H1 (cell line): ENCODE data around the gene SLIT3. TPM values are rescaled to one million over a fixed set of nuclear protein-coding genes. Genes with fewer than 3 reads are reported as not detected.

Experiments
- CTCF ChIA-PET: fragments of 300-600 bp; sonication (Branson Sonifier 250); formaldehyde crosslinking; loops from one replicate; lab custom pipeline; 2021; ENCODE audit not compliant: partially characterized antibody; lab: Charles Lee
- POLR2A ChIA-PET: fragments of 300-600 bp; sonication (Branson Sonifier 250); formaldehyde crosslinking; loops from one replicate; lab custom pipeline; 2021; ENCODE audit warnings: inconsistent platforms; ENCODE audit not compliant: partially characterized antibody; lab: Charles Lee
- DNase-seq, 2 experiments: peaks; one replicate each; pipeline versions ENCODE4 v3.0.0 to v3.0.0-alpha.2; 2010 to 2022; ENCODE audit warnings: low spot score in 2 of 2, low read depth in 1 of 2, mixed read lengths in 1 of 2
- FAIRE-seq: peaks from 2 replicates; lab custom pipeline; 2011; peaks lifted over from hg19 to GRCh38; lab: Jason Lieb, UNC
- H2AFZ ChIP-seq: 2 replicates; pipeline ENCODE4 v1.8.1; 2012; ENCODE audit warnings: low read length, inconsistent platforms
- H2AK5ac ChIP-seq: 2 replicates; pipeline ENCODE4 v1.6.1; 2013; ENCODE audit warnings: low read depth, low read length
- H2BK120ac ChIP-seq: replicated peaks from 2 replicates; pipeline ENCODE3; 2013; ENCODE audit warnings: low read depth, low read length, inconsistent platforms
- H2BK12ac ChIP-seq: 2 replicates; pipeline ENCODE4 v1.6.1; 2013; ENCODE audit warnings: low read depth, low read length
- H2BK15ac ChIP-seq: 2 replicates; pipeline ENCODE4 v1.6.1; 2013; ENCODE audit warnings: low read length
- H2BK20ac ChIP-seq: 2 replicates; pipeline ENCODE4 v1.6.1; 2013; ENCODE audit warnings: low read length
- H2BK5ac ChIP-seq: 2 replicates; pipeline ENCODE4 v1.6.1; 2013; ENCODE audit warnings: low read depth, low read length
- H3K14ac ChIP-seq: 2 replicates; pipeline ENCODE4 v1.6.1; 2013; ENCODE audit warnings: inconsistent platforms; ENCODE audit not compliant: insufficient read length
- H3K18ac ChIP-seq: 2 replicates; pipeline ENCODE4 v1.6.1; 2013; ENCODE audit warnings: low read length; ENCODE audit errors: extremely low read depth
- H3K23ac ChIP-seq: 2 replicates; pipeline ENCODE4 v1.6.1; 2013; ENCODE audit warnings: inconsistent platforms; ENCODE audit not compliant: insufficient read length
- H3K23me2 ChIP-seq: 2 replicates; pipeline ENCODE4 v1.6.1; 2013; ENCODE audit warnings: low read depth, low read length
- H3K27ac ChIP-seq: 2 replicates; pipeline ENCODE4 v1.6.1; 2011; ENCODE audit warnings: low read depth, low read length, inconsistent platforms
- H3K27me3 ChIP-seq, 4 experiments: replicated peaks in 1 of 4; 1 replicate in 1 of 4; 2 replicates in 3 of 4; pipeline versions ENCODE4 v1.6.1 to v1.8.1; 2011 to 2013; ENCODE audit warnings: low read length in 3 of 4, mild to moderate bottlenecking in 3 of 4, inconsistent platforms in 2 of 4, mixed read lengths in 2 of 4, moderate library complexity in 1 of 4; ENCODE audit not compliant: control insufficient read depth in 3 of 4, insufficient read depth in 3 of 4; ENCODE audit errors: extremely low read depth in 1 of 4
- H3K36me3 ChIP-seq, 4 experiments: 2 replicates each; pipeline versions ENCODE4 v1.6.1 to v1.8.1; 2011 to 2013; ENCODE audit warnings: mild to moderate bottlenecking in 4 of 4, low read length in 3 of 4, moderate library complexity in 2 of 4, control low read depth in 1 of 4, inconsistent platforms in 1 of 4; ENCODE audit not compliant: insufficient read depth in 4 of 4, control insufficient read depth in 2 of 4
- H3K4ac ChIP-seq: replicated peaks from 2 replicates; pipeline ENCODE3; 2013; ENCODE audit warnings: low read length, low read depth, mixed read lengths, inconsistent platforms; ENCODE audit not compliant: insufficient read length
- H3K4me1 ChIP-seq, 4 experiments: replicated peaks in 1 of 4; 1 replicate in 1 of 4; 2 replicates in 3 of 4; pipeline versions ENCODE4 v1.6.1 to v1.8.1; 2011 to 2013; ENCODE audit warnings: low read length in 3 of 4, inconsistent platforms in 2 of 4, mixed read lengths in 1 of 4; ENCODE audit not compliant: insufficient read depth in 4 of 4, control insufficient read depth in 3 of 4
- H3K4me2 ChIP-seq, 2 experiments: 2 replicates each; pipeline versions ENCODE4 v1.6.1 to v1.8.1; 2011 to 2013; ENCODE audit warnings: low read depth in 2 of 2, low read length in 2 of 2, control low read depth in 1 of 2, inconsistent platforms in 1 of 2, mild to moderate bottlenecking in 1 of 2; ENCODE audit not compliant: insufficient read depth in 1 of 2
- H3K4me3 ChIP-seq, 4 experiments: fragments of 200-600, 300-600 bp in 1 of 4; sonication (generic), shearing (Covaris generic), sonication (Bioruptor Twin) in 1 of 4; 2 replicates each; pipeline versions ENCODE4 v1.5.1 to v1.8.1; 2011 to 2016; ENCODE audit warnings: low read length in 4 of 4, low read depth in 3 of 4, control low read depth in 2 of 4, inconsistent platforms in 2 of 4, mild to moderate bottlenecking in 2 of 4, mixed read lengths in 1 of 4, moderate library complexity in 1 of 4; ENCODE audit not compliant: insufficient read depth in 2 of 4; ENCODE audit errors: extremely low read depth in 1 of 4
- H3K56ac ChIP-seq: replicated peaks from 2 replicates; pipeline ENCODE3; 2013; ENCODE audit warnings: low read depth, mild to moderate bottlenecking, mixed read lengths, low read length, inconsistent platforms; ENCODE audit not compliant: insufficient read length
- H3K79me1 ChIP-seq: 2 replicates; pipeline ENCODE4 v1.6.1; 2013; ENCODE audit warnings: low read depth, low read length, control low read depth
- H3K79me2 ChIP-seq, 2 experiments: 2 replicates each; pipeline versions ENCODE4 v1.6.1 to v1.8.1; 2012 to 2013; ENCODE audit warnings: low read length in 2 of 2, mild to moderate bottlenecking in 2 of 2, inconsistent platforms in 1 of 2; ENCODE audit not compliant: insufficient read depth in 2 of 2, control insufficient read depth in 1 of 2
- H3K9ac ChIP-seq, 4 experiments: replicated peaks in 1 of 4; 1 replicate in 1 of 4; 2 replicates in 3 of 4; pipeline versions ENCODE4 v1.6.1 to v1.8.1; 2011 to 2013; ENCODE audit warnings: low read depth in 3 of 4, low read length in 3 of 4, control low read depth in 2 of 4, mild to moderate bottlenecking in 2 of 4, moderate library complexity in 2 of 4, inconsistent platforms in 1 of 4; ENCODE audit errors: extremely low read depth in 1 of 4
- H3K9me3 ChIP-seq, 2 experiments: 2 replicates each; pipeline versions ENCODE4 v1.6.1 to v1.8.1; 2012 to 2013; ENCODE audit warnings: mild to moderate bottlenecking in 2 of 2, moderate library complexity in 2 of 2, control low read depth in 1 of 2, inconsistent platforms in 1 of 2, low read depth in 1 of 2, low read length in 1 of 2, mixed read lengths in 1 of 2; ENCODE audit not compliant: insufficient read depth in 2 of 2
- H4K20me1 ChIP-seq, 2 experiments: replicated peaks in 1 of 2; 2 replicates each; pipeline versions ENCODE3 to v1.8.1; 2011 to 2013; ENCODE audit warnings: inconsistent platforms in 2 of 2, low read length in 2 of 2, mild to moderate bottlenecking in 1 of 2; ENCODE audit not compliant: insufficient read depth in 2 of 2, control insufficient read depth in 1 of 2
- H4K5ac ChIP-seq: 2 replicates; pipeline ENCODE4 v1.6.1; 2013; ENCODE audit warnings: low read length, low read depth, mixed read lengths, inconsistent platforms; ENCODE audit not compliant: insufficient read length
- H4K8ac ChIP-seq: 2 replicates; pipeline ENCODE4 v1.8.0; 2013; ENCODE audit warnings: mild to moderate bottlenecking, moderate library complexity, low read length, inconsistent platforms; ENCODE audit not compliant: insufficient read depth; ENCODE audit errors: extremely low read depth
- H4K91ac ChIP-seq: replicated peaks from 2 replicates; pipeline ENCODE3; 2013; ENCODE audit warnings: low read length, mixed read lengths, inconsistent platforms; ENCODE audit not compliant: insufficient read length
- KDM4A ChIP-seq: IDR thresholded peaks from one replicate; pipeline ENCODE4 v1.7.1; 2012; ENCODE audit warnings: low read depth, mild to moderate bottlenecking, moderate library complexity, low read length, inconsistent platforms; ENCODE audit not compliant: severe bottlenecking
- SIRT6 ChIP-seq: IDR thresholded peaks from one replicate; pipeline ENCODE4 v1.7.1; 2012; ENCODE audit warnings: low read length, inconsistent platforms
- WGBS, 2 experiments: shearing (Covaris generic) in 1 of 2; methylation state at CpG; one replicate each; pipeline versions ENCODE4 v1.1.6 to v1.1.7; 2013 to 2015; ENCODE audit warnings: low lambda C conversion rate in 2 of 2, mixed read lengths in 2 of 2, inconsistent platforms in 1 of 2, low coverage in 1 of 2, missing lambda C conversion rate in 1 of 2; ENCODE audit not compliant: insufficient replicate concordance in 2 of 2, insufficient coverage in 1 of 2, insufficient read length in 1 of 2; ENCODE audit errors: extremely low coverage in 1 of 2, missing lambda C conversion rate in 1 of 2; 5-methylcytosine and 5-hydroxymethylcytosine counted together
- polyA plus RNA-seq, 7 experiments: library from polyadenylated mRNA; depleted of rRNA in 3 of 7; stranded (reverse) in 5 of 7; unstranded in 2 of 7; fragments of >200 nt in 5 of 7; fragments of 200-250 nt in 2 of 7; gene quantifications; 1 replicate in 5 of 7; 2 replicates in 1 of 7; 4 replicates in 1 of 7; pipeline versions ENCODE4 v1.2.1 to v1.2.3, GENCODE V29; 2011 to 2013; ENCODE audit warnings: missing spikeins in 2 of 7, mixed read lengths in 2 of 7
- total RNA-seq: library from RNA; stranded (reverse); fragmentation: NEBNext Ultra II Directional; extraction: Animal tissue kit (Norgen Biotek cat#: 25700); gene quantifications from 2 replicates; pipeline ENCODE4 v1.2.1, GENCODE V29; 2021

Gene SLIT3
- total and polyA plus RNA-seq, 2 of the 8 experiments (the other 6 are each of a cell fraction or from before 2014, with no cell fraction given), result 1.1 to 1.2 TPM

GRCh38 chr5:168734119-168734518 lies 566.8 kb downstream of the SLIT3 start:
- Histone ChIP-seq H3K14ac (no peak overlapping the region), H4K91ac (no peak overlapping the region), H3K27me3 (no peaks in the 10 kb centered on the region), H2BK12ac (no peak overlapping the region), H2BK15ac (no peak overlapping the region), H2AFZ (no peak overlapping the region), H3K27ac (no peak overlapping the region), H3K4me2 (no peak overlapping the region), H2AK5ac (no peak overlapping the region), H3K23ac (no peak overlapping the region), H3K36me3 (no peaks in the 10 kb centered on the region), H3K56ac (no peak overlapping the region), H3K79me1 (no peaks in the 10 kb centered on the region), H3K18ac (no peak overlapping the region), H2BK120ac (no peak overlapping the region), H3K79me2 (no peaks in the 10 kb centered on the region), H3K9me3 (no peaks in the 10 kb centered on the region), H2BK5ac (no peak overlapping the region), H3K4ac (no peak overlapping the region), H3K9ac (no peak overlapping the region), H3K23me2 (no peaks in the 10 kb centered on the region), H4K5ac (no peak overlapping the region), H3K4me1 (no peaks in the 10 kb centered on the region; a peak in 1 of 7 replicates), H4K8ac (no peak overlapping the region), H3K4me3 (no peak overlapping the region), H4K20me1 (no peaks in the 10 kb centered on the region), H2BK20ac (no peak overlapping the region)
- 85% methylated on average over 1 of the region's 1 CpG; no CpG with 5 or more reads in 1 of the 2 experiments for WGBS, 2 experiments
- DNase-seq (no peak), FAIRE-seq (no peak)
- POLR2A ChIA-PET, result no interaction called here
- CTCF ChIA-PET, result interaction anchor here (1.0 to 2.4 kb wide), 3 partner anchors 9 to 175 kb away, joined by 3 to 12 read pairs (median 3); no protein-coding TSS in a partner anchor
- TF ChIP-seq SIRT6 (no peak), KDM4A (no peak)
